GM12873 (cell line): ENCODE results near the gene ADGRL4.

ENCODE experiments used
- CTCF ChIP-seq: IDR thresholded peaks from 2 replicates; pipeline ENCODE4 v1.5.1; 2012; ENCODE audit warnings: low read depth, mild to moderate bottlenecking, moderate library complexity, low read length, control low read depth; ENCODE audit not compliant: insufficient read depth; ENCODE audit errors: missing control alignments

ADGRL4 gene

GRCh38 chr1:79041666-79042065, 35.1 kb upstream of the ADGRL4 start:
- TF ChIP-seq CTCF, result no peak

- no peak for TF ChIP-seq CTCF
These were observed 34.0 kb upstream of the ADGRL4 start for GRCh38 chr1:79040424-79041082.

DNA sequence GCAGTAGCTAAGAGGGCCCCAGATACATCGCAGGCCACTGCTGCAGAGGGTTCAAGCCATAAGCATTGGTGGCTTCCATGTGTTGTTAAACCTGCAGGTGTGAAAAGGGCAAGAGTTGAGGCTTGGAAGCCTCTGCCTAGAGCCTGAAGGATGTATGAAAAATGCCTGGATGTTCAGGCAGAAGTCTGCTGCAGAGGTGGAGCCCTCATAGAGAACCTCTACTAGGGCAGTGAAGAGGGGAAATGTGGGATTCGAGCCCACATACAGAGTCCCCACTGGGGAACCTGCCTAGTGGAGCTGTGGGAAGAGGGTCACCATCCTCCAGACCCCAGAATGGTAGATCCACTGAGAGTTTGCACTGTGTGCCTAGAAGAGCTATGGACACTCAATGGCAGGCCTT, 30.6 kb upstream of the ADGRL4 start:
- no peak for TF ChIP-seq CTCF

DNA sequence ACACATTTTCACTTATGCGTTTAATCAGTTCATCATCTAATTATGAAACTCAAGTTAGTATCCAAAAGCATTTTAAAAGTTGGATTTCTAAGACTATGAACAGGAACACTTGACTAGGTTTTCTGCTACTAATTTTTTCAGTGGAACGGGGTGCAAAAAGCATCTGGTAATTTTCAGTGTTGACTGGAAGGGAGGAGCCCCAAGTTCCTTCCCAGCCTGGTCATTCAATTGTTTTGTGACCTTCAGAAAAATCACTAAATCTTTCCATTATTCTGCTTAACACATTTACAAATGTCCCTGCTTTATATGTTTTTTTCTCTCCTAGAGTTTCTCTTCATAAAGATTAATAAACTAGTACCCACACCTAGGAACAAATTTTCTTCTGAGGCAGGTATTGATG, 6.0 kb upstream of the ADGRL4 start:
- TF ChIP-seq CTCF, result no peak

DNA sequence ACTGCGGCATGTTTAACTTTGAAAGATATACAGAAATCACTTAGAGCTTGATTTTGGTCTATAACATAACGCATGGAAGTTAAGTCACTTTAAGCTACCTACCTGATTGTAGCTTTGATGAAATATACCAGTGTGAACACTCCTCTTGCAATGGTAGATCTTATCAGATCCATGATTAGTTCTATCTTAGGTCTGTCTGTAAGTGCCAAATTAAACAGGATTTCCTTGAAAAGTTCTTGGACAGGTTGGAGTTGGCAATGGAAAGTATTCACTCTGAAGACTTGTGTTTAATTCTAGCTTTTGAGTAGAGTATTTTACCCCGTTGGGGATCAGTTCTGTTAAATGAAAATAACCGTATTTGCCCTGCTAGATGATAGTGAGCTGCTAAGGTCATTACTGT, 4.1 kb upstream of the ADGRL4 start:
- no peak for TF ChIP-seq CTCF

GRCh38 chr1:79005945-79006344, 585 bp downstream of the ADGRL4 start:
- no peak for TF ChIP-seq CTCF

DNA sequence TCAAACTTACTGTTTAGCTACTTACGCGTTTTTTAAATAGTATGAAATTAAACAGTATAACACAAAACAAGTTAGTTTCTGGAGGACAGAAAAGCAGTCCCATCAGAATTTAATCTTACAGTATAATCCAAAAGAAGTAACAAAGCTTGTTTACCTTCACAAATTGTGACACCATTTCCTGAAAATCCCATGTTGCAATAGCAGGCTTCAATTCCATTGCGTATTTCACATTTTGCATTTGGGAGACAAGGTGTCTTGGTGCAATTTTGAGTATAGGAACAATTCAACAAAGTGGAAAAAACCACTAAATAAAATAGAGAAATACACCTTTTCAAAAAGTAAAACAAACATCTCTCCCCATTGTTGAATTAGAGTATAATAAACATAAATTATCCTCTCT, 1.6 kb downstream of the ADGRL4 start:
- no peak for TF ChIP-seq CTCF
